ENCODE results near the gene CALM1. TPM values are rescaled to one million over a fixed set of nuclear protein-coding genes. Genes with fewer than 3 reads are reported as not detected.

The CALM1 gene
- total and polyA plus RNA-seq, 2 donors (not counting 3 experiments of a cell fraction or from before 2014, with no cell fraction given): 476 to 731 TPM

- H3K9ac ChIP-seq (replicated peaks; ENCODE audit: extremely low read depth, insufficient read depth, low read length): no peak overlapping the region
- ChIA-PET CTCF (interaction anchor here (0.7 to 2.7 kb wide), 6 partner anchors 11 to 389 kb away, joined by 3 to 15 read pairs (median 4); no protein-coding TSS in a partner anchor), POLR2A (interaction anchor here (0.5 kb wide), 1 partner anchor 864 kb away, joined by 15 read pairs; no protein-coding TSS in a partner anchor)
- H4K20me1 ChIP-seq (replicated peaks; ENCODE audit: control insufficient read depth, extremely low read depth, insufficient read depth, low read length): no peaks in the 10 kb centered on the region
- no peaks in the 10 kb centered on the region for H3K9me3 ChIP-seq (replicated peaks; ENCODE audit: control insufficient read depth, insufficient read depth, low read length)
- DNase-seq (ENCODE audit: low read depth, low spot score) (peak; percentile 25), FAIRE-seq (peak; percentile 56)
- no peaks in the 10 kb centered on the region for H3K27me3 ChIP-seq (ENCODE audit: control insufficient read depth in 2 of 2, insufficient read depth in 2 of 2, low read length in 2 of 2)
- no peak for TF ChIP-seq EZH2 (IDR thresholded peaks at IDR 0.05; ENCODE audit: borderline replicate concordance, low read depth, low read length, severe bottlenecking)
- no peak for TF ChIP-seq MYC (IDR thresholded peaks at IDR 0.05; ENCODE audit: low read depth, low read length)
- TF ChIP-seq GATA2 (IDR thresholded peaks at IDR 0.05; ENCODE audit: insufficient read depth, insufficient read length, low read depth, low read length): no peak
- no peak for TF ChIP-seq FOS (IDR thresholded peaks at IDR 0.05; ENCODE audit: borderline replicate concordance, insufficient read depth, low read length)
- TF ChIP-seq MAX (IDR thresholded peaks at IDR 0.05; ENCODE audit: insufficient read depth, insufficient read length): no peak
- TF ChIP-seq JUN (IDR thresholded peaks at IDR 0.05; ENCODE audit: borderline replicate concordance, insufficient read depth, insufficient read length, low read depth): no peak
- no peak for TF ChIP-seq CTCF (IDR thresholded peaks at IDR 0.05; ENCODE audit: extremely low read depth in 1 of 2, insufficient read depth in 1 of 2, low read depth in 1 of 2, low read length in 2 of 2)
- TF ChIP-seq POLR2A (IDR thresholded peaks at IDR 0.05; ENCODE audit: low read depth, low read length): no peak
- no peak for TF ChIP-seq POLR2AphosphoS5 (IDR thresholded peaks at IDR 0.05; ENCODE audit: insufficient read depth, low read depth, low read length)
- H3K4me2 ChIP-seq (ENCODE audit: insufficient read depth, low read length): no peak overlapping the region
- no TSS peak for BruUV-seq (replicated peaks)
- H3K9me1 ChIP-seq (replicated peaks; ENCODE audit: control insufficient read depth, extremely low read depth, insufficient read depth, low read length): no peaks in the 10 kb centered on the region
- dilution Hi-C loops (cut with MboI; ENCODE audit: extremely low pct_ligation_motif_present, low sequenced_read_pairs) (no loop called here), intact Hi-C loops (cut with micrococcal nuclease) (no loop called here)
- no peaks in the 10 kb centered on the region for H3K79me2 ChIP-seq (ENCODE audit: control insufficient read depth, insufficient read depth, low read length)
- H3K4me3 ChIP-seq (replicated peaks in 1 of 3; ENCODE audit: insufficient read depth in 1 of 3, low read depth in 1 of 3, low read length in 3 of 3): no peak overlapping the region
- no peaks in the 10 kb centered on the region for H3K36me3 ChIP-seq (ENCODE audit: control insufficient read depth in 2 of 2, extremely low read depth in 1 of 2, insufficient read depth in 2 of 2, low read length in 2 of 2)
- H3K27ac ChIP-seq (ENCODE audit: insufficient read depth, low read depth, low read length): no peak overlapping the region
- H3K4me1 ChIP-seq (ENCODE audit: control insufficient read depth, extremely low read depth, insufficient read depth, low read length): no peaks in the 10 kb centered on the region
- no peak overlapping the region for H2AFZ ChIP-seq (ENCODE audit: low read depth, low read length)
Measured at GRCh38 chr14:90368946-90369721, 27.7 kb upstream of the CALM1 start.
